ENCODE data around the gene SCG5.

SCG5 gene

GRCh38 chr15:32664796-32665195 is 23.3 kb downstream of the SCG5 start:
- H3K4me2 ChIP-seq (ENCODE audit: low read length): no peak overlapping the region
- H3F3A ChIP-seq (ENCODE audit: insufficient read depth, low read length): no peaks in the 10 kb centered on the region
- no peaks in the 10 kb centered on the region for H4K20me1 ChIP-seq (ENCODE audit: insufficient read depth, low read length)
- H3K4me1 ChIP-seq (ENCODE audit: insufficient read depth, low read length, severe bottlenecking): no peaks in the 10 kb centered on the region
- H3K9me2 ChIP-seq (ENCODE audit: low read depth, low read length): no peaks in the 10 kb centered on the region
- H3K36me3 ChIP-seq (ENCODE audit: insufficient read depth, low read length): peaks cover 13% of the 10 kb centered on the region; the same call in 1 of the 2 replicates
- no peak overlapping the region for H3K4me3 ChIP-seq (ENCODE audit: low read depth, low read length, poor library complexity, severe bottlenecking)
- no peak overlapping the region for H2AFZ ChIP-seq (ENCODE audit: low read length)
- no peaks in the 10 kb centered on the region for H3K27me3 ChIP-seq (ENCODE audit: insufficient read depth, low read length)
- H3K27ac ChIP-seq (ENCODE audit: low read depth, low read length, poor library complexity, severe bottlenecking): no peak overlapping the region
- no peaks in the 10 kb centered on the region for H3K9me3 ChIP-seq (ENCODE audit: low read length)
- TF ChIP-seq EZH2 (IDR thresholded peaks at IDR 0.05; ENCODE audit: borderline replicate concordance, low read length) (no peak), CTCF (IDR thresholded peaks at IDR 0.05; ENCODE audit: low read length) (no peak)
- H3K9ac ChIP-seq (ENCODE audit: low read length): no peak overlapping the region
- no peaks in the 10 kb centered on the region for H3K79me2 ChIP-seq (ENCODE audit: insufficient read depth, low read length)

- no peaks in the 10 kb centered on the region for H3K9me3 ChIP-seq (ENCODE audit: low read length)
- H3K79me2 ChIP-seq (ENCODE audit: insufficient read depth, low read length): no peaks in the 10 kb centered on the region
- TF ChIP-seq CTCF (IDR thresholded peaks at IDR 0.05; ENCODE audit: low read length): no peak
- H3K4me2 ChIP-seq (ENCODE audit: low read length): no peak overlapping the region
- H3K27ac ChIP-seq (ENCODE audit: low read depth, low read length, poor library complexity, severe bottlenecking): no peak overlapping the region
- H3K27me3 ChIP-seq (ENCODE audit: insufficient read depth, low read length): no peaks in the 10 kb centered on the region
- H3F3A ChIP-seq (ENCODE audit: insufficient read depth, low read length): no peaks in the 10 kb centered on the region
- H3K9ac ChIP-seq (ENCODE audit: low read length): no peak overlapping the region
- no peak overlapping the region for H2AFZ ChIP-seq (ENCODE audit: low read length)
- H3K4me3 ChIP-seq (ENCODE audit: low read depth, low read length, poor library complexity, severe bottlenecking): no peak overlapping the region
- H4K20me1 ChIP-seq (ENCODE audit: insufficient read depth, low read length): no peaks in the 10 kb centered on the region
- H3K4me1 ChIP-seq (ENCODE audit: insufficient read depth, low read length, severe bottlenecking): no peaks in the 10 kb centered on the region
- H3K9me2 ChIP-seq (ENCODE audit: low read depth, low read length): no peaks in the 10 kb centered on the region
- H3K36me3 ChIP-seq (ENCODE audit: insufficient read depth, low read length): peaks cover 13% of the 10 kb centered on the region; the same call in 1 of the 2 replicates
Observed at GRCh38 chr15:32667321-32667720, 25.8 kb downstream of the SCG5 start.

GRCh38 chr15:32668942-32669341 is 27.4 kb downstream of the SCG5 start:
- Histone ChIP-seq H3K4me2 (ENCODE audit: low read length) (no peak overlapping the region), H3K27me3 (ENCODE audit: insufficient read depth, low read length) (no peaks in the 10 kb centered on the region), H3K9me3 (ENCODE audit: low read length) (no peaks in the 10 kb centered on the region), H3K79me2 (ENCODE audit: insufficient read depth, low read length) (no peaks in the 10 kb centered on the region), H3K9ac (ENCODE audit: low read length) (no peak overlapping the region), H4K20me1 (ENCODE audit: insufficient read depth, low read length) (no peaks in the 10 kb centered on the region), H3K9me2 (ENCODE audit: low read depth, low read length) (no peaks in the 10 kb centered on the region), H3K27ac (ENCODE audit: low read depth, low read length, poor library complexity, severe bottlenecking) (no peak overlapping the region), H2AFZ (ENCODE audit: low read length) (no peak overlapping the region), H3K4me1 (ENCODE audit: insufficient read depth, low read length, severe bottlenecking) (no peaks in the 10 kb centered on the region), H3K36me3 (ENCODE audit: insufficient read depth, low read length) (peaks cover 11% of the 10 kb centered on the region; the same call in 1 of the 2 replicates), H3K4me3 (ENCODE audit: low read depth, low read length, poor library complexity, severe bottlenecking) (no peak overlapping the region), H3F3A (ENCODE audit: insufficient read depth, low read length) (no peaks in the 10 kb centered on the region)
- no peak for TF ChIP-seq EZH2 (IDR thresholded peaks at IDR 0.05; ENCODE audit: borderline replicate concordance, low read length)
- no peak for TF ChIP-seq CTCF (IDR thresholded peaks at IDR 0.05; ENCODE audit: low read length)

Measured in OCI-LY1 (cell line).